Adipocyte (in vitro differentiated cells): ENCODE results near the gene GGNBP2.

Source experiments
- DNase-seq: peaks from one replicate; pipeline ENCODE4 v3.0.0-alpha.2; 2015; ENCODE audit warnings: low read depth
- H3K27me3 ChIP-seq: replicated peaks from 2 replicates; pipeline ENCODE4 v1.7.0; 2013; ENCODE audit warnings: mild to moderate bottlenecking, low read length, moderate library complexity; ENCODE audit not compliant: control insufficient read depth, insufficient read depth
- H3K36me3 ChIP-seq: 2 replicates; pipeline ENCODE4 v1.7.0; 2013; ENCODE audit warnings: low read length, mild to moderate bottlenecking, moderate library complexity; ENCODE audit not compliant: control insufficient read depth, insufficient read depth, severe bottlenecking
- H3K4me1 ChIP-seq: 2 replicates; pipeline ENCODE4 v1.7.0; 2013; ENCODE audit warnings: mild to moderate bottlenecking, low read length, moderate library complexity; ENCODE audit not compliant: control insufficient read depth, insufficient read depth
- H3K4me3 ChIP-seq: 2 replicates; pipeline ENCODE4 v1.7.0; 2013; ENCODE audit warnings: mild to moderate bottlenecking, low read length, moderate library complexity
- H3K9ac ChIP-seq: 2 replicates; pipeline ENCODE4 v1.7.0; 2013; ENCODE audit warnings: mild to moderate bottlenecking, low read length, moderate library complexity
- H3K9me3 ChIP-seq: 2 replicates; pipeline ENCODE4 v1.7.0; 2013; ENCODE audit warnings: mild to moderate bottlenecking, low read length, moderate library complexity; ENCODE audit not compliant: control insufficient read depth

Gene GGNBP2

DNA sequence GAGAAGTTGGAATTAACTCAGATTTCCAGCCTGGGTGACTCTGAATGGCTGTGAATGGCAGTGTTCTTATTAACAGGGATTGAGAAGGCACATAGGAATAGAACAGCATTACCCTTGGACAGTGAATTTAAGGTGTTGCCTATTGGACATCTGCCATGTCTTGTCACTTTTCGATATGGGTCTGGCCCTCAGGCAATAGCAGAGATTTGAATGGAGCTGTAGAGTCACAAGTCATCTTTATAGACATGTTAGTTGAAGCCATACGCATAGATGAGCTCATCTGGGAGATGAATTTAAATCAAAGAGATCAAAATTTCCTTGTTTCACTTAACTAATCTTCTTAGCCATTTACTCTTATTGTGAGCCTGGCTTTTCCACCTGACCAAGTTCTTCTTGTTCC, 32.1 kb downstream of the GGNBP2 start:
- Histone ChIP-seq H3K9me3 (no peaks in the 10 kb centered on the region), H3K36me3 (peaks cover 82% of the 10 kb centered on the region), H3K4me3 (no peak overlapping the region), H3K9ac (no peak overlapping the region), H3K27me3 (no peaks in the 10 kb centered on the region), H3K4me1 (peaks cover 22% of the 10 kb centered on the region)
- DNase-seq: no peak

GRCh38 chr17:36578671-36579070, 34.0 kb downstream of the GGNBP2 start:
- Histone ChIP-seq H3K9me3 (no peaks in the 10 kb centered on the region), H3K9ac (no peak overlapping the region), H3K4me3 (no peak overlapping the region), H3K36me3 (peaks cover 82% of the 10 kb centered on the region), H3K27me3 (no peaks in the 10 kb centered on the region), H3K4me1 (peaks cover 29% of the 10 kb centered on the region)
- DNase-seq: peak; percentile 40

DNA sequence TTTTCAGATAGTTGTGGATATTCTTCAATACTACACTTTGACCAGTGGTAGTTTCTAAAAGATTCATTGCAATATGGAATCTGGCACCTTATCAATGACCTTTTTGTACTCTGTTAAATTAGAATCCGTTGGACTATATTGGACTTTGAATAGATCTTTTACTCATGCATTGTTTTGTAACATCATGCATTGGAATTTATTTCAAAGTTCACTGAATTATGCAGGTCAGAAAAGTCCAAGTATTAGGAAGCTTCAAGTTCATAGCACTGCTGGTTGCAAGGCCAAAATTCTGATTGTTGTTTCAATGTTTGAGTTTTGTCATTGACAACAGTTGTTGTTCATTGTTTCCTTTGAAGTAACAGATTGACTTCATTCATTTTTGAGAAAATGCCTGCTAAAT, 39.1 kb downstream of the GGNBP2 start:
- Histone ChIP-seq H3K9me3 (no peaks in the 10 kb centered on the region), H3K27me3 (no peaks in the 10 kb centered on the region), H3K36me3 (peaks cover 97% of the 10 kb centered on the region), H3K4me3 (no peak overlapping the region), H3K4me1 (peaks cover 23% of the 10 kb centered on the region), H3K9ac (peak overlapping the region; percentile 3)
- no peak for DNase-seq

- H3K4me1 ChIP-seq: peaks cover 37% of the 10 kb centered on the region
- H3K9me3 ChIP-seq: no peaks in the 10 kb centered on the region
- H3K4me3 ChIP-seq: no peak overlapping the region
- no peak for DNase-seq
- H3K36me3 ChIP-seq: peaks cover 92% of the 10 kb centered on the region
- no peaks in the 10 kb centered on the region for H3K27me3 ChIP-seq
- no peak overlapping the region for H3K9ac ChIP-seq
Observed at GRCh38 chr17:36586138-36586537, 41.4 kb downstream of the GGNBP2 start.

DNA sequence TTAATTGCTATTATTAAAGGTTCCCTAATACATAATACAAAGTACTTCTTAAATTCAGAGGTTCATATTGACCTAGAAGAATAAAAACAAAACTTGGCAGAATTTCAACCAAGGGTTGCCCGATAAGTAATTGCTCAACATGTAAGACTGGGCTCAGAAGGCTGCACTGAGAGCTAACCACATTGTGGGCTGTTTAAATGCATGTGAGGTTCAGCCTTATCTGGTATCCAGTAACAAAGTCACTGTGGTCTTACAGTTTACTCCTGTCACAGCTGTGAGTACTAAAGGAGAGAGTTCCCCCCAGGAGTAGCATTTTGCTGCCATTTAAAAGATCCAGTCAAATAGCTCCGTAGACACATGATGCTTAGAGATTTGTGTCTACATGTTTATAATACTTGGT, 45.4 kb downstream of the GGNBP2 start:
- Histone ChIP-seq H3K9ac (no peak overlapping the region), H3K4me3 (no peak overlapping the region), H3K4me1 (peaks cover 36% of the 10 kb centered on the region), H3K27me3 (no peaks in the 10 kb centered on the region), H3K36me3 (peaks cover 54% of the 10 kb centered on the region), H3K9me3 (no peaks in the 10 kb centered on the region)
- DNase-seq: no peak

GRCh38 chr17:36591434-36592315, 47.0 kb downstream of the GGNBP2 start, which contains the start of gene DHRS11:
Gene DHRS11 (plus strand): TSS chr17:36591879. CDS start chr17:36592010, 131 bp downstream.
- peaks cover 45% of the 10 kb centered on the region for H3K36me3 ChIP-seq
- DNase-seq: peak; percentile 91
- H3K4me3 ChIP-seq: peak within 1 kb of the TSS; percentile 84
- no peaks in the 10 kb centered on the region for H3K9me3 ChIP-seq
- H3K27me3 ChIP-seq: no peaks in the 10 kb centered on the region
- peak within 1 kb of the TSS; percentile 88 for H3K9ac ChIP-seq
- H3K4me1 ChIP-seq: peaks cover 36% of the 10 kb centered on the region

DNA sequence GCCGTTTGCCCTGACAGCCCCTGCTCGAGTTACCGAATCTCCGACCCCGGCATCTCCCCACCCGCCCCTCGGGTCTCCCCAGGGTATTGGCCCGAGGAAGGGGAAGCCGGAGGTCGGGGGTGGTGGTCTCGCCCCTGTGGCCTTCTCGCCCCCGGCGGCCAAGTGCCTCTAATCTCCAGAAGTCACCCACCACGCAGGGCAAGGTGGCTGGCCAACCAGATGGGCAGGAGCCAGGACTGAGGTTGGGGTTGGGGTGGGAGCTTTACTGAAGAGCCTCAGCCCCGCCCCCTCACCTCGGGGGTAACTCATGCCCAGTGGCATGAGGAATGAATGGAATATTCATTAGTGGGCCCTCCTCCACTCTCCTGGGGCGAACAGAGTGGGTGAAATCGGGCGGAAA, 47.6 kb downstream of the GGNBP2 start:
- DNase-seq: peak; percentile 37
- Histone ChIP-seq H3K9me3 (no peaks in the 10 kb centered on the region), H3K4me1 (peaks cover 36% of the 10 kb centered on the region), H3K36me3 (peaks cover 45% of the 10 kb centered on the region), H3K9ac (peak overlapping the region; percentile 88), H3K27me3 (no peaks in the 10 kb centered on the region), H3K4me3 (peak overlapping the region; percentile 84)

DNA sequence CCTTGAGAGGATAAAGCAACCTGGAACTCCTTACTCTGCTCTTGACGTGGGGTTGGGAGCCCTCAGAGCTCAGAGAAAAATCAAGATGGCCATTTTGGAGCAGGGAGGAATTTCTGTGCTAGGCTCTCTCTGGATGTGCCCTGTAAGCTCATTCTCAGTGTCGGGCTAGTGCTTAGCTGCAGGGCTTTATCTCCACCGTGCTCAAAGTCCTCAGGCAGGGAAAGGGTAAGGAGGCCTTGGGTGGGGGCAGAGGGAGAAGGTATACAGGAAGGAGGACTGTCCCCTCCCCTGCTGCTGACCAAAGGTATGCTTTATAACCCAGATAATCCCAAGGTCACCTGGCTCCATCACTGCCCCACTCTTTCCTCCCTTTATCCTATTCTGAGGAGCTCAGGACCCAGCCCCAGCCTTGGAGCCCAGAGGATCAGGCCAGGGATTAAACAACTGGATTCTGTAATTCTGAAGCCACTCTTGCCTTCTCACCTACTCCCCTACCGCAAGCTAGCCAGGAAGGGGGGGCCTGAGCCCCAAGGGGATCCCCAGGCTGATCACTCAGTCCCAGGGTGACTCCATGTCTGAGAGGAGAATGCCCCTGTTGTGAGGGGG, 48.1 kb downstream of the GGNBP2 start:
- peak overlapping the region; percentile 84 for H3K4me3 ChIP-seq
- H3K27me3 ChIP-seq: no peaks in the 10 kb centered on the region
- peaks cover 42% of the 10 kb centered on the region for H3K36me3 ChIP-seq
- DNase-seq: no peak
- no peaks in the 10 kb centered on the region for H3K9me3 ChIP-seq
- H3K4me1 ChIP-seq: peaks cover 36% of the 10 kb centered on the region
- peak overlapping the region; percentile 88 for H3K9ac ChIP-seq

GRCh38 chr17:36593656-36594316, 49.1 kb downstream of the GGNBP2 start:
- H3K27me3 ChIP-seq: no peaks in the 10 kb centered on the region
- no peak for DNase-seq
- peak overlapping the region; percentile 84 for H3K4me3 ChIP-seq

DNA sequence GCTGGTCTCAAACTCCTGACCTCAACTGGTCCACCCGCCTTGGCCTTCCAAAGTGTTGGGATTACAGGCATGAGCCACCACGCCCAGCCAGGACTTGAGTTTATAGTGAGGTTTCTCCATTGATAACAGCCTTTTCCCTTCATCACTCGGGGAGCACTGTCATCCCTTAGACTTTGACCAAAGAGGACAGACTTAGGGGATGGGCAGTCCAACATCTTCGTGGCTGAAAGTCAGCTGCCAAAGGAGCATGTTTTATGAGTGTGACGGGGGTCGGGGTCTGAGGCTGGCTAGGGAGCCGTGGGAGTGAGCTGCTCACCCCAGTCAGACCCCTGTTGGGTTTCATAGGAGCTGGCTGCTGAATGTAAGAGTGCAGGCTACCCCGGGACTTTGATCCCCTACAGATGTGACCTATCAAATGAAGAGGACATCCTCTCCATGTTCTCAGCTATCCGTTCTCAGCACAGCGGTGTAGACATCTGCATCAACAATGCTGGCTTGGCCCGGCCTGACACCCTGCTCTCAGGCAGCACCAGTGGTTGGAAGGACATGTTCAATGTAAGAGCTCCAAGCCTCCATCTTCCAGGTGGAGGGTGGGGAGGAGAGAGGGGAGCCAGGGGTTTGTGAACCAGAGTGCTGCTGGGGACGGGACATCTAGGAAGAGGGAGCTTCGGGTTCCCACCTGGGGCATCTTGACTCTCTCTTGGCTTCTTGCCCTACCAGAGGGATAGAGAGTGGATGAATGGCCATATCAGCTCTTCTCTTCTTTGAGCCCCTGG, 50.1 kb downstream of the GGNBP2 start:
- DNase-seq: no peak
- Histone ChIP-seq H3K4me3 (no peak overlapping the region), H3K4me1 (peaks cover 29% of the 10 kb centered on the region), H3K27me3 (no peaks in the 10 kb centered on the region), H3K9ac (no peak overlapping the region), H3K9me3 (no peaks in the 10 kb centered on the region), H3K36me3 (peaks cover 37% of the 10 kb centered on the region)

More at GRCh38 chr17:36593656-36594316, 49.1 kb downstream of the GGNBP2 start:
- H3K4me1 ChIP-seq: peaks cover 36% of the 10 kb centered on the region
- H3K9ac ChIP-seq: no peak overlapping the region
- H3K9me3 ChIP-seq: no peaks in the 10 kb centered on the region
- peaks cover 39% of the 10 kb centered on the region for H3K36me3 ChIP-seq
